HFFc6 (cell line): ENCODE results near the gene DYNC1LI2. TPM values are rescaled to one million over a fixed set of nuclear protein-coding genes. Genes with fewer than 3 reads are reported as not detected.

ENCODE experiments used
- DNase-seq: peaks from one replicate; pipeline ENCODE4 v3.0.0-alpha.2; 2018
- H3K27ac Mint-ChIP-seq: 2 replicates; pipeline ENCODE4 v1.8.0; 2020; ENCODE audit warnings: mild to moderate bottlenecking, mixed read lengths
- H3K27me3 Mint-ChIP-seq: 2 replicates; pipeline ENCODE4 v1.8.0; 2021; ENCODE audit warnings: mild to moderate bottlenecking, moderate library complexity, mixed read lengths; ENCODE audit not compliant: insufficient read depth
- H3K36me3 Mint-ChIP-seq: 2 replicates; pipeline ENCODE4 v1.8.0; 2021; ENCODE audit warnings: low read depth, mixed read lengths
- H3K4me1 Mint-ChIP-seq: 2 replicates; pipeline ENCODE4 v1.8.0; 2020; ENCODE audit warnings: low read depth, mixed read lengths
- H3K4me3 Mint-ChIP-seq: 2 replicates; pipeline ENCODE4 v1.8.0; 2020; ENCODE audit warnings: mild to moderate bottlenecking, moderate library complexity, mixed read lengths
- H3K9me3 Mint-ChIP-seq: 2 replicates; pipeline ENCODE4 v1.8.0; 2020; ENCODE audit warnings: mild to moderate bottlenecking, mixed read lengths
- total RNA-seq, 6 experiments: library from RNA; stranded (reverse); fragmentation: NEBNext Ultra II Directional; extraction: Animal tissue kit (Norgen Biotek cat#: 25700); gene quantifications; 2 replicates in 1 of 6; 3 replicates in 5 of 6; pipeline ENCODE4 v1.2.3, GENCODE V29; 2021
- TF ChIP-seq, protein P1 (sequence below): fragments of 200-600 bp; sonication (generic); IDR thresholded peaks from 2 replicates; pipeline ENCODE4 v1.5.0; 2021; ENCODE audit warnings: antibody characterized with exemption, mild to moderate bottlenecking

The DYNC1LI2 gene
- total RNA-seq, 6 experiments from 2014 or later = 84.7 to 103 (median 99.7) TPM

DNA sequence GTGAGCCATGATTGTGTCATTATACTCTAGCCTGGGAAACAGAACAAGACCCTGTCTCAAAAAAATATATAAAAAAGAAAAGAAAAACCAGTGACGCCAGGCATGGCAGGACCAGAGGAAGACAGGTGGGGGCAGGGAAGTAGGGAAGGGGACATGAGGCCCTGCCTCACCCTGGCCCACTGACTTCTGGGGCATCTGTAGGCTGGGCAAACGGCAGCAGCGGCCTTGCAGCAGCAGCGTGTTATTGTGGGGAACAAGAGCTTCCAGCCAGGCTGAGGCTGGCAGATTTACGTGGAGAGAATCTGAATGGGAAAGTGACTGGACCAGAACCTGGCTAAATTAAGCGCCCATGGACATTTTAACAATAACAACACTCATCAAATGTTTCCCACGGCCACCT is 74.2 kb downstream of the DYNC1LI2 start:
- H3K4me1 Mint-ChIP-seq = peaks cover 26% of the 10 kb centered on the region
- no peak overlapping the region for H3K4me3 Mint-ChIP-seq
- DNase-seq = no peak
- H3K27me3 Mint-ChIP-seq = peaks cover 1% of the 10 kb centered on the region
- peaks cover 5% of the 10 kb centered on the region; the same call in 1 of the 2 replicates for H3K36me3 Mint-ChIP-seq
- no peak overlapping the region for H3K27ac Mint-ChIP-seq
- TF ChIP-seq, protein P1, sequence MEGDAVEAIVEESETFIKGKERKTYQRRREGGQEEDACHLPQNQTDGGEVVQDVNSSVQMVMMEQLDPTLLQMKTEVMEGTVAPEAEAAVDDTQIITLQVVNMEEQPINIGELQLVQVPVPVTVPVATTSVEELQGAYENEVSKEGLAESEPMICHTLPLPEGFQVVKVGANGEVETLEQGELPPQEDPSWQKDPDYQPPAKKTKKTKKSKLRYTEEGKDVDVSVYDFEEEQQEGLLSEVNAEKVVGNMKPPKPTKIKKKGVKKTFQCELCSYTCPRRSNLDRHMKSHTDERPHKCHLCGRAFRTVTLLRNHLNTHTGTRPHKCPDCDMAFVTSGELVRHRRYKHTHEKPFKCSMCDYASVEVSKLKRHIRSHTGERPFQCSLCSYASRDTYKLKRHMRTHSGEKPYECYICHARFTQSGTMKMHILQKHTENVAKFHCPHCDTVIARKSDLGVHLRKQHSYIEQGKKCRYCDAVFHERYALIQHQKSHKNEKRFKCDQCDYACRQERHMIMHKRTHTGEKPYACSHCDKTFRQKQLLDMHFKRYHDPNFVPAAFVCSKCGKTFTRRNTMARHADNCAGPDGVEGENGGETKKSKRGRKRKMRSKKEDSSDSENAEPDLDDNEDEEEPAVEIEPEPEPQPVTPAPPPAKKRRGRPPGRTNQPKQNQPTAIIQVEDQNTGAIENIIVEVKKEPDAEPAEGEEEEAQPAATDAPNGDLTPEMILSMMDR = no peak
- no peaks in the 10 kb centered on the region for H3K9me3 Mint-ChIP-seq

DNA sequence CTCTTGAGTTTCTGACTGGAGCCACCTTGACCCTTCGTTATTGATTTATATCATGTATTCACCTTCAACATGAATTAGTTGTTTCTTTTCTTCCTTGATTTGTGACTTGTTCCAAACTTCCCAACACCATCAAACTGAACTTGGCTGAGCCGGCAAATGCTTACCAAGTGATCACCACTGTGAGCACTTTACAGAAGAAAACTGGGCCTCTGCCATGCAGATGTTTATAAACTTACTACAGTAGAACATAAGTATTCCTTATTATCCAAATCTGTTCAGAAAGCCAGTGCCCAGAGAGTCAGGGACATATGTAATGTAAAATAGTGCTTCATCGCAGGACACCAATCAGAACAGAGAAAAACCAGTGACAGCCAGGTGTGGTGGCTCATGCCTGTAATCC is 74.8 kb downstream of the DYNC1LI2 start:
- Mint-ChIP-seq H3K36me3 (peaks cover 2% of the 10 kb centered on the region; the same call in 1 of the 2 replicates), H3K27me3 (peaks cover 1% of the 10 kb centered on the region)
- TF ChIP-seq, protein P1 = no peak

DNA sequence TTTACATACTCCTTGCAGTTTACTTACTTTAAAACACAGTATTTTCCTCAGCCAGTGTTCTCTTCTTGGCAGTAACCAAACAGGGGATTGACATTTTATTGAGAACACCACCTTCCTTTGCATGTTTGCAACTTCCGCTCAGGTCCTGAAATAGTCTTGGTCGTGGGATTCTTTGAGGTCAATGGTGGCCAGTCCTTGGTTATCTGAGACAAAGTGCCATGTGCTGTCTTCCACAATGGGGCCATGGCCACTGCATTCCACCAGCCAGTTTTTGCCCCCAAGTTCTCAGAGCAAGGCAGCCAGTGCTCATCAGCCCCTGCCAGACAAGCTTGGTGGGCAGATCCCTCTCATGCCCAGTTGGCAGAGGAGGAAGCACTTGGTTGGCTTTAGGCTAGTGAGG is 77.7 kb downstream of the DYNC1LI2 start:
- TF ChIP-seq, protein P1 = no peak
- Mint-ChIP-seq H3K9me3 (no peaks in the 10 kb centered on the region), H3K4me3 (no peak overlapping the region), H3K4me1 (peaks cover 28% of the 10 kb centered on the region), H3K27ac (no peak overlapping the region), H3K36me3 (no peaks in the 10 kb centered on the region), H3K27me3 (peaks cover 1% of the 10 kb centered on the region; the same call in 1 of the 2 replicates)
- no peak for DNase-seq

More for the DNA sequence above, 74.8 kb downstream of the DYNC1LI2 start:
- no peak overlapping the region for H3K27ac Mint-ChIP-seq
- no peak overlapping the region for H3K4me3 Mint-ChIP-seq
- no peak for DNase-seq
- H3K4me1 Mint-ChIP-seq = peaks cover 20% of the 10 kb centered on the region
- H3K9me3 Mint-ChIP-seq = no peaks in the 10 kb centered on the region

Other genes starting within 250 kb of the DYNC1LI2 start
- gene TK2, start 201.5 kb downstream of the DYNC1LI2 start, total RNA-seq = 10 to 100 TPM; 29.1 to 43.8 (median 32.6) TPM
- 10 to 100 TPM; 44.7 to 61.4 (median 56.8) TPM for gene CKLF, start 199.0 kb downstream of the DYNC1LI2 start, total RNA-seq
- 1 to 10 TPM; 4.2 to 5.5 (median 4.9) TPM for gene CMTM1, start 185.2 kb downstream of the DYNC1LI2 start, total RNA-seq
- not detected for gene CMTM2, start 172.1 kb downstream of the DYNC1LI2 start, total RNA-seq
- 10 to 100 TPM; 26.3 to 35.6 (median 28.0) TPM for gene CMTM3, start 146.9 kb downstream of the DYNC1LI2 start, total RNA-seq
- gene CMTM4, start 54.9 kb downstream of the DYNC1LI2 start, total RNA-seq = 10 to 100 TPM; 14.2 to 22.0 (median 18.8) TPM
- not detected for gene TERB1, start 50.0 kb upstream of the DYNC1LI2 start, total RNA-seq
- gene NAE1, start 79.4 kb upstream of the DYNC1LI2 start, total RNA-seq = 10 to 100 TPM; 47.3 to 57.5 (median 53.8) TPM
- gene CA7, start 92.8 kb upstream of the DYNC1LI2 start, total RNA-seq = not detected
- gene PDP2, start 128.9 kb upstream of the DYNC1LI2 start, total RNA-seq = 10 to 100 TPM; 12.8 to 17.7 (median 16.2) TPM
- under 1 TPM in 1 of 6 experiments, not detected in 5; 0.09 TPM for gene CDH16, start 167.3 kb upstream of the DYNC1LI2 start, total RNA-seq
- gene RRAD, start 173.9 kb upstream of the DYNC1LI2 start, total RNA-seq = 1 to 10 TPM in 4 of 6 experiments, under 1 TPM in 2; 0.52 to 2.0 (median 1.5) TPM
- gene CIAO2B, start 182.8 kb upstream of the DYNC1LI2 start, total RNA-seq = 100 to 1,000 TPM in 2 of 6 experiments, 10 to 100 TPM in 4; 90.9 to 108 (median 98.6) TPM
- 10 to 100 TPM; 35.1 to 42.3 (median 40.2) TPM for gene CES2, start 183.9 kb upstream of the DYNC1LI2 start, total RNA-seq
- under 1 TPM in 5 of 6 experiments, not detected in 1; 0.06 to 0.39 (median 0.14) TPM for gene CES3, start 209.7 kb upstream of the DYNC1LI2 start, total RNA-seq
- 1 to 10 TPM; 1.7 to 3.5 (median 2.3) TPM for gene CES4A, start 237.0 kb upstream of the DYNC1LI2 start, total RNA-seq